Measurements from ENCODE around the gene PIP5K1A. TPM values are rescaled to one million over a fixed set of nuclear protein-coding genes. Genes with fewer than 3 reads are reported as not detected.
"Not testable (repeated sequence)": the region's sequence is repeated elsewhere in the genome, so short reads cannot be mapped to it uniquely, and the experiment has no call there.

PIP5K1A gene
- total and polyA plus RNA-seq, 8 donors, result 51.2 to 73.3 (median 67.2) TPM

DNA sequence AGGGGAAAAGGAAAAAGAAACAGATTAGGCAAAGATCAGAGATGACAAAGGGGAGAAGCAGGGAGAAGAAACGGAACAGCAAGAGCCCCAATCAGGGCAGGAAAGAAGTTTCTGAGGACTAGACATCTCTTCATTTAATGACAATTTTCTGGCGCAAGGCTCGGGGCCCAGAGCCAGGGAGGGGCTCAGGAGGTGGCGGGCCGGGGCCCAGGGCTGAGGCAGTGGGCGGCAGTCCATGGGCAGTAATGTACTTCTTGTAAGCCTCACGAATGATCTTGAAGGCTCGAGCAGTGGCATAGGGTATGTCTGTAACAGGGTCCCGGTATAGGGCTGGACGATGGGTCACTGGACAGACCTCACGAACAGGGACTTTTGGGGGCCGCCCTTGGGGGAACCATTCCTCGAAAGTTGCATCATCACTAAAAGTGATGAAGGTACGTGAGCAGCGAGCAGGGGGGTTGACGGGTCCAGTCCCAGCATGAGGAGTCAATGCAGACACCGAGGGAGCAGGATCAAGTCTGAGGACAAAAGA, 21.8 kb upstream of the PIP5K1A start:
- no peak for ATAC-seq
- intact Hi-C loops (cut with DNase I), result no loop called here
- Histone ChIP-seq H3K9me3 (no peaks in the 10 kb centered on the region), H3K27ac (no peak overlapping the region), H3K27me3 (no peaks in the 10 kb centered on the region), H3K36me3 (peaks cover 0 to 86% of the 10 kb centered on the region in 2 donors), H3K4me1 (no peaks in the 10 kb centered on the region), H3K4me3 (no peak overlapping the region)
- DNase-seq, result no peak
- TF ChIP-seq, protein P1, sequence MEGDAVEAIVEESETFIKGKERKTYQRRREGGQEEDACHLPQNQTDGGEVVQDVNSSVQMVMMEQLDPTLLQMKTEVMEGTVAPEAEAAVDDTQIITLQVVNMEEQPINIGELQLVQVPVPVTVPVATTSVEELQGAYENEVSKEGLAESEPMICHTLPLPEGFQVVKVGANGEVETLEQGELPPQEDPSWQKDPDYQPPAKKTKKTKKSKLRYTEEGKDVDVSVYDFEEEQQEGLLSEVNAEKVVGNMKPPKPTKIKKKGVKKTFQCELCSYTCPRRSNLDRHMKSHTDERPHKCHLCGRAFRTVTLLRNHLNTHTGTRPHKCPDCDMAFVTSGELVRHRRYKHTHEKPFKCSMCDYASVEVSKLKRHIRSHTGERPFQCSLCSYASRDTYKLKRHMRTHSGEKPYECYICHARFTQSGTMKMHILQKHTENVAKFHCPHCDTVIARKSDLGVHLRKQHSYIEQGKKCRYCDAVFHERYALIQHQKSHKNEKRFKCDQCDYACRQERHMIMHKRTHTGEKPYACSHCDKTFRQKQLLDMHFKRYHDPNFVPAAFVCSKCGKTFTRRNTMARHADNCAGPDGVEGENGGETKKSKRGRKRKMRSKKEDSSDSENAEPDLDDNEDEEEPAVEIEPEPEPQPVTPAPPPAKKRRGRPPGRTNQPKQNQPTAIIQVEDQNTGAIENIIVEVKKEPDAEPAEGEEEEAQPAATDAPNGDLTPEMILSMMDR (IDR thresholded peaks at IDR 0.05), result no peak

DNA sequence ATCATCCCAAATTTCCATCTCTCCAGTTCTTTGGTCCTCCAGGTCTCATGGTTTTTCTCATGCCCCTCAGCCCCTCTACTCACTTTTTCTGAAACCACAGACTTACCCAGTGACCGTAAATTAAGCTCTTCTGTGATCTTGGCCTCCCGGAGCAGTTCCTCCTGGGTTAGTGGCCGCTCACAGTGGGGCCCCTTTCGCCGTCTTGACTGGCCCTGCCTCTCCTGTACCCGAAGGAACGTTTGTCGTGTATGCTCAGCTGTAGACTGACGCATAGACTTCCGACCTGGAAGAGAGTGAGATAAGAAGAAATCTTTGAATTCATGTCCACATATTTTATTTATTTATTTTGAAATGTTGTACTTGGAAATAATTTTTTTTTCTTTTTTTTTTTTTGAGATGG, 14.1 kb upstream of the PIP5K1A start:
- peaks cover 2 to 68% of the 10 kb centered on the region in 2 donors for H3K36me3 ChIP-seq

DNA sequence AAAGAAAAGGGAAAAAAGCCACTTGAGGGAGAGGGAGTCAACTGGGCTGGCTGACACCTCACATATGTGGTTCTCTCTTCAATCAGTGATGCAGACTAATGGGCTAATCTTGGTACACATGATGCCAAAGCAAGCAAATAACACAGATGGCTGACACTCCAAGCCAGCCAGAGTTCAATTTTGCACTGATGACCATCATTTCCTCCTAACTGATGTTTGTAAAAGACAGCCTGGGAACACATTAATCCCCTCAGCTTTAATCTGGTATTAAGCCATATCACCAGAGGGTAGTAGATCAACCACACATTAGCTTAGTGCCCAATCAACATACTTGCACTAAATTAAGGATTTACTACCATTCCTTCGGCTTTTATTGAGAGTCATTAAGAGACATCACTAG, 11.1 kb upstream of the PIP5K1A start:
- H3K9me3 ChIP-seq, result no peaks in the 10 kb centered on the region
- H3K36me3 ChIP-seq, result peaks cover 2 to 38% of the 10 kb centered on the region in 2 donors
- no peak overlapping the region for H3K4me3 ChIP-seq
- DNase-seq, result no peak
- intact Hi-C loops (cut with DNase I), result no loop called here
- TF ChIP-seq, protein P1 (IDR thresholded peaks at IDR 0.05), result no peak
- no peak overlapping the region for H3K27ac ChIP-seq
- H3K4me1 ChIP-seq, result peaks cover 7 to 24% of the 10 kb centered on the region in 2 donors
- no peak for ATAC-seq
- H3K27me3 ChIP-seq, result no peaks in the 10 kb centered on the region

More for the DNA sequence above, 14.1 kb upstream of the PIP5K1A start:
- DNase-seq (no peak), ATAC-seq (no peak)
- no peaks in the 10 kb centered on the region for H3K9me3 ChIP-seq
- H3K27me3 ChIP-seq, result no peaks in the 10 kb centered on the region
- H3K4me3 ChIP-seq, result no peak overlapping the region
- H3K27ac ChIP-seq, result no peak overlapping the region
- peaks cover 7 to 14% of the 10 kb centered on the region in 2 donors for H3K4me1 ChIP-seq
- intact Hi-C loops (cut with DNase I), result no loop called here
- TF ChIP-seq, protein P1 (IDR thresholded peaks at IDR 0.05), result no peak

DNA sequence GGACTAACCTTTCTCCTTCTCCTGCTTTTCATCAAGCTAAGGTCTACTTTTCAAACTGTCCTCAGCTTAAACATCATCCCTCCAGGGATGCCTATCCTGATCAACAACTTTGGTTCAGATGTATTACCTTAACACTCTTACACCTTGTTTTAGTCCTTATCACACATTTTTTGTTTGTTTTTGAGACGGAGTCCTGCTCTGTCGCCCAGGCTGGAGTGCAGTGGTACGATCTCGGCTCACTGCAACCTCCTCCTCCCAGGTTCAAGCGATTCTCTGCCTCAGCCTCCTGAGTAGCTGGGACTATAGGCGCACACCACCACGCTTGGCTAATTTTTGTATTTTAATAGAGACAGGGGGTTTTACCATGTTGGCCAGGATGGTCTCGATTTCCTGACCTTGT, 9.7 kb upstream of the PIP5K1A start:
- peak overlapping the region; percentile 73 to 78 for H3K4me3 ChIP-seq

DNA sequence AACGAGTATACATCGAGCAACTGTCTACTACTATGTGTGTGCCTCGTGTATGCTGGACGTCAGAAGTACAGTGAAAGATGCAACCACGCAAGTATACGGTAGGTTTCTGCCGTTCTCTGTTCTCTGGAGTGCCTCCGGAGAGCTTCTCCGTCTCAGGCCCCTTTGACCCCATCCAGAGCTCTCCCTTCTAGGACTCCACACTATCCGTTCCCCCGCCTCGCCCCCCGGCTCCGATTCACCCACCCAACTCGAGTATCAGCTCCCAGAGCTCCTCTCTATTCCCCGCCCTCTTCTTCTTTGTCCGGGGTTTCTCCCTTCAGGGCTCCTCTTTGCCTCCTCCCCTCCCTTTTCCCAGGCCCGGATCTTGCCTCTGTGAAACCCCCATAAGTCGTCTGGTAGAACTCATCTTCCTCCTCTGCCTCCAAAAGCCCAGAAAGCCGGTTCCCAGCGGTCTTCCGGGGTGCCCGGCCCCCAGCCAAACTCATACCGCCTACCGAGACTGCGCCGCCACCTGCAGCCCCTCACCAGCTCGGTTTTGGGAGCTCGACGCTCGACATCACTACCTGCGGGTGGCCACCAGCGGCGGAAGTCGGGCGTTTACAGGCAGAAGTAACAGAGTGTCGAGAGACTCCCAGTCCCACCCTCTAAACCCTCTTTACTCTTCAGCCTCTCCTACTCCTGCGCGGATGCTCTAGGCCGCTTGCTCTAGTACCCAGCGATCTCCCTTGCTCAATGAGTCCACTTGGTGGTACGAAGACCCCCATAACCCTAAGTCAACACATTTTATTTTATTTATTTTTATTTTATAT, 8.5 kb upstream of the PIP5K1A start, which contains the start of gene VPS72:
Gene VPS72 (minus strand): TSS at position 561 of the 809 bp plus-strand sequence. CDS start 76 bp downstream, at position 485.
- peak; percentile 99 for ATAC-seq
- H3K4me3 ChIP-seq, result peak within 1 kb of the TSS; percentile 73 to 78
- peak; percentile 76 to 93 (median 90) for DNase-seq
- no peaks in the 10 kb centered on the region for H3K9me3 ChIP-seq
- no peaks in the 10 kb centered on the region for H3K27me3 ChIP-seq
- H3K27ac ChIP-seq, result peak within 1 kb of the TSS; percentile 80 to 83
- intact Hi-C loops (cut with DNase I), result loop anchor here in 1 of 2 donors (10.0 kb wide), 1 partner anchor 65 kb away; the partner anchor contains the start of gene PSMD4
- H3K4me1 ChIP-seq, result peaks cover 7 to 24% of the 10 kb centered on the region in 2 donors
- H3K36me3 ChIP-seq, result peaks cover 0 to 12% of the 10 kb centered on the region in 2 donors
- TF ChIP-seq, protein P1 (IDR thresholded peaks at IDR 0.05), result peak in 1 of 2 donors; percentile 27

More for the DNA sequence above, 9.7 kb upstream of the PIP5K1A start:
- ATAC-seq; intact Hi-C loops (cut with DNase I); H3K27me3 ChIP-seq; H3K9me3 ChIP-seq; H3K27ac ChIP-seq; DNase-seq: not testable (repeated sequence)
- H3K4me1 ChIP-seq, result peaks cover 7 to 24% of the 10 kb centered on the region in 2 donors
- peaks cover 2 to 23% of the 10 kb centered on the region in 2 donors for H3K36me3 ChIP-seq
